Measurements from ENCODE around the gene SNRPD3.

SNRPD3 gene

GRCh38 chr22:24576778-24577177 is 21.0 kb downstream of the SNRPD3 start:
- no peak for DNase-seq

- no peak for DNase-seq
Measured at GRCh38 chr22:24578355-24579257, 22.8 kb downstream of the SNRPD3 start.

- DNase-seq, result no peak
Measured at GRCh38 chr22:24579258-24579601, 23.4 kb downstream of the SNRPD3 start.

GRCh38 chr22:24580276-24580675 is 24.5 kb downstream of the SNRPD3 start:
- no peak for DNase-seq

- no peak for DNase-seq
Measured at GRCh38 chr22:24582056-24582814, 26.4 kb downstream of the SNRPD3 start.

GRCh38 chr22:24583221-24584165 is 27.7 kb downstream of the SNRPD3 start:
- no peak for DNase-seq

- no peak for DNase-seq
Measured at GRCh38 chr22:24584166-24584790, 28.5 kb downstream of the SNRPD3 start.

GRCh38 chr22:24584871-24585411 is 29.1 kb downstream of the SNRPD3 start:
- no peak for DNase-seq

- DNase-seq, result no peak
Measured at GRCh38 chr22:24585461-24585860, 29.7 kb downstream of the SNRPD3 start.

GRCh38 chr22:24585927-24586546 is 30.2 kb downstream of the SNRPD3 start:
- DNase-seq, result no peak

- DNase-seq, result no peak
Measured at GRCh38 chr22:24587251-24587650, 31.5 kb downstream of the SNRPD3 start.

- DNase-seq, result no peak
Measured at GRCh38 chr22:24587948-24588347, 32.1 kb downstream of the SNRPD3 start.

GRCh38 chr22:24588381-24588756 is 32.6 kb downstream of the SNRPD3 start:
- no peak for DNase-seq

GRCh38 chr22:24588757-24589481 is 33.1 kb downstream of the SNRPD3 start:
- DNase-seq, result no peak

GRCh38 chr22:24589518-24590030 is 33.8 kb downstream of the SNRPD3 start:
- no peak for DNase-seq

- no peak for DNase-seq
Measured at GRCh38 chr22:24590596-24591173, 34.9 kb downstream of the SNRPD3 start.

- DNase-seq, result no peak
Measured at GRCh38 chr22:24591286-24591830, 35.6 kb downstream of the SNRPD3 start.

- no peak for DNase-seq
Measured at GRCh38 chr22:24592058-24592850, 36.5 kb downstream of the SNRPD3 start.

GRCh38 chr22:24592851-24593558 is 37.2 kb downstream of the SNRPD3 start, which contains the start of gene LRRC75B:
TSS of gene LRRC75B (minus strand) at chr22:24593073. CDS start at chr22:24593039, 34 bp downstream.
- DNase-seq, result no peak
